Peyer's patch (tissue), 4 donors: Measurements from ENCODE around the gene SYNE1. TPM values are rescaled to one million over a fixed set of nuclear protein-coding genes. Genes with fewer than 3 reads are reported as not detected.

Source experiments
- DNase-seq, 3 donors: peaks; one replicate each; pipeline ENCODE4 v3.0.0-alpha.2; 2017 to 2019
- H3K27ac ChIP-seq, 4 donors: fragments of 200-600 bp; sonication (generic); one replicate each; pipeline ENCODE4 v1.5.1; 2016 to 2019
- H3K27me3 ChIP-seq, 2 donors: fragments of 200-600 bp; sonication (generic); one replicate each; pipeline ENCODE4 v1.5.1; 2019
- H3K36me3 ChIP-seq, 3 donors: fragments of 200-600 bp; sonication (generic); one replicate each; pipeline ENCODE4 v1.5.1; 2016 to 2019
- H3K4me1 ChIP-seq, 4 donors: fragments of 200-600 bp; sonication (generic); one replicate each; pipeline ENCODE4 v1.5.1; 2016 to 2019
- H3K4me3 ChIP-seq, 4 donors: fragments of 200-600 bp; sonication (generic); 1 replicate in 3 of 4; 2 replicates in 1 of 4; pipeline ENCODE4 v1.5.1; 2016 to 2019; ENCODE audit warnings: mild to moderate bottlenecking in 1 of 4
- H3K9me3 ChIP-seq, 4 donors: fragments of 200-600 bp; sonication (generic); one replicate each; pipeline ENCODE4 v1.5.1; 2016 to 2019; ENCODE audit warnings: mild to moderate bottlenecking in 1 of 4
- CTCF ChIP-seq, 6 experiments: fragments of 450-650 bp in 4 of 6; fragments of 200-600 bp in 2 of 6; sonication (generic) in 1 of 6; IDR thresholded peaks; one replicate each; pipeline ENCODE4 v1.5.1; 2017 to 2019; ENCODE audit warnings: antibody characterized with exemption in 6 of 6, mild to moderate bottlenecking in 3 of 6, moderate library complexity in 1 of 6
- POLR2A ChIP-seq, 2 donors: fragments of 450-650 bp; IDR thresholded peaks; one replicate each; pipeline ENCODE4 v1.5.1; 2017; ENCODE audit warnings: antibody characterized with exemption in 2 of 2, mild to moderate bottlenecking in 2 of 2, moderate library complexity in 2 of 2
- total RNA-seq, 4 donors: library from RNA; depleted of rRNA; stranded (reverse); fragments of >200 nt; gene quantifications; one replicate each; pipeline ENCODE4 v1.1.0, GENCODE V29; 2016

The SYNE1 gene
- total RNA-seq, 4 donors from 2014 or later = 23.1 to 245 (median 34.8) TPM

DNA sequence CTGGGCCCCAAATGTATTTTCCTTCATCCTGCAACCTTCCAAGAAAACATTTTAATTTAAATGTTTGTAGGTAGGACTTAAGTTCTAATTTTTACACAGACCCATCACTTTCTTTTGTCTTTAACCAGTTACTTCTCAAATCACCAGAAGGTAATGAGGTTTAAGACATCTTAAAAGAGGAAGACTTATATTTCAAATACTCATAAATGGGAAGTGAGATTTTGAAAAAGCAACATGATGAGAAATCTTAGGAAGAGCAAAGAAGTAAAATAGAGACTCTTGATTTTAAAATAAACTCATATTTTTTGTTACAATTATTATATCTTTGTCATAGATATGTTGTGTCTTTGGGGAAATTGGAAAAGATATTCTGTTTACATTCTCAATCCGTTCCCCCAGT, 82.3 kb downstream of the SYNE1 start:
- Histone ChIP-seq H3K4me3 (no peak overlapping the region), H3K4me1 (no peaks in the 10 kb centered on the region), H3K27ac (no peak overlapping the region), H3K36me3 (no peaks in the 10 kb centered on the region), H3K27me3 (no peaks in the 10 kb centered on the region), H3K9me3 (peaks cover 0 to 6% (median 0%) of the 10 kb centered on the region in 4 donors)
- no peak for TF ChIP-seq CTCF (IDR thresholded peaks at IDR 0.05)
- no peak for TF ChIP-seq POLR2A (IDR thresholded peaks at IDR 0.05)
- no peak for DNase-seq

DNA sequence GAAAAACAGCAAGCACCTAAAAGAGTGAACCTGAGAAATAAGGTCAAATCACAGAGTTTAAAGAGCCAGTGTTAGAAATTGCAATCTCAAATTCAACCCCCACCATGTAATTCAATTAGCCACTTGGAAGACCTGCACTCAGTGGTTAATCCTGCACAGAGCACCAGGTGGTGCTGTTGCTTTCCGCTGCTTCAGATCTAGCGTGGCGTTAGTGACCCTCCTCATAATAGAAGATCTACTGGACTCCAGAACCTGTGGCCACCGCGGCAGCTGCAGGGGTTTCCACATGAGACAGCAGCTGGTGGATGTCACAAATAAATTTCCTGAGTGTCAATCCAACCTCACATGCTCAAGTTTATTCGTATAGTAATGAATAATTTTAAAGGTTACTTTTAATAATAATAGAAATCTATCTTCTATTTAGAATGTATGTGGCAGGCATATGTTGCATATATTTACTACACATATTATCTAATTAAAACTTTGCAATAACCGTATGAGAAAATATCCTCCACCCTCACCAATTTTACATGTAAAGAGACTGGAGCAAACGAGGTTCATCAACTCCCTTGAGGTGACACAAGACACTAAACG, 84.4 kb downstream of the SYNE1 start:
- peak in 2 of 3 donors; percentile 16 to 61 for DNase-seq
- TF ChIP-seq CTCF (IDR thresholded peaks at IDR 0.05) (peak in 4 of 6 experiments; percentile 32 to 54 (median 43)), POLR2A (IDR thresholded peaks at IDR 0.05) (no peak)
- Histone ChIP-seq H3K27ac (no peak overlapping the region), H3K36me3 (no peaks in the 10 kb centered on the region), H3K9me3 (peaks cover 0 to 6% (median 0%) of the 10 kb centered on the region in 4 donors), H3K27me3 (no peaks in the 10 kb centered on the region), H3K4me1 (no peaks in the 10 kb centered on the region), H3K4me3 (no peak overlapping the region)

- H3K9me3 ChIP-seq = no peaks in the 10 kb centered on the region
- H3K27ac ChIP-seq = no peak overlapping the region
- H3K4me3 ChIP-seq = no peak overlapping the region
- H3K36me3 ChIP-seq = no peaks in the 10 kb centered on the region
- TF ChIP-seq CTCF (IDR thresholded peaks at IDR 0.05) (no peak), POLR2A (IDR thresholded peaks at IDR 0.05) (no peak)
- DNase-seq = no peak
- no peaks in the 10 kb centered on the region for H3K4me1 ChIP-seq
- H3K27me3 ChIP-seq = no peaks in the 10 kb centered on the region
These were observed 93.6 kb downstream of the SYNE1 start for GRCh38 chr6:152543519-152543918.

GRCh38 chr6:152540381-152540780, 96.8 kb downstream of the SYNE1 start:
- Histone ChIP-seq H3K27ac (no peak overlapping the region), H3K36me3 (no peaks in the 10 kb centered on the region), H3K4me3 (no peak overlapping the region), H3K27me3 (no peaks in the 10 kb centered on the region), H3K4me1 (no peaks in the 10 kb centered on the region), H3K9me3 (no peaks in the 10 kb centered on the region)
- DNase-seq = no peak
- TF ChIP-seq CTCF (IDR thresholded peaks at IDR 0.05) (no peak), POLR2A (IDR thresholded peaks at IDR 0.05) (no peak)

- Histone ChIP-seq H3K36me3 (no peaks in the 10 kb centered on the region), H3K4me3 (no peak overlapping the region), H3K27me3 (no peaks in the 10 kb centered on the region), H3K27ac (no peak overlapping the region), H3K4me1 (no peaks in the 10 kb centered on the region), H3K9me3 (no peaks in the 10 kb centered on the region)
- TF ChIP-seq POLR2A (IDR thresholded peaks at IDR 0.05) (no peak), CTCF (IDR thresholded peaks at IDR 0.05) (no peak)
- no peak for DNase-seq
These were observed 102.6 kb downstream of the SYNE1 start for GRCh38 chr6:152534541-152534940.
